Sigmoid colon (tissue), 4 donors: ENCODE data around the gene RNF180.

Source experiments
- EP300 ChIP-seq, 4 donors: sonication (generic); formaldehyde crosslinking; IDR thresholded peaks; one replicate each; pipeline ENCODE4 v1.6.1; 2017; ENCODE audit warnings: antibody characterized with exemption in 4 of 4
- POLR2A ChIP-seq, 2 donors: fragments of 450-650 bp; IDR thresholded peaks; one replicate each; pipeline ENCODE4 v1.6.1; 2016; ENCODE audit warnings: antibody characterized with exemption in 2 of 2, mild to moderate bottlenecking in 2 of 2, moderate library complexity in 2 of 2
- POLR2AphosphoS5 ChIP-seq, 4 donors: sonication (generic); formaldehyde crosslinking; IDR thresholded peaks; one replicate each; pipeline ENCODE4 v1.6.1; 2017; ENCODE audit warnings: antibody characterized with exemption in 4 of 4
- TF ChIP-seq, protein P1 (sequence below), 4 experiments: fragments of 450-650 bp in 3 of 4; fragments of 200-600 bp in 1 of 4; IDR thresholded peaks; one replicate each; pipeline ENCODE4 v1.5.1; 2016 to 2019; ENCODE audit warnings: antibody characterized with exemption in 4 of 4, mild to moderate bottlenecking in 3 of 4, moderate library complexity in 2 of 4

DNA sequence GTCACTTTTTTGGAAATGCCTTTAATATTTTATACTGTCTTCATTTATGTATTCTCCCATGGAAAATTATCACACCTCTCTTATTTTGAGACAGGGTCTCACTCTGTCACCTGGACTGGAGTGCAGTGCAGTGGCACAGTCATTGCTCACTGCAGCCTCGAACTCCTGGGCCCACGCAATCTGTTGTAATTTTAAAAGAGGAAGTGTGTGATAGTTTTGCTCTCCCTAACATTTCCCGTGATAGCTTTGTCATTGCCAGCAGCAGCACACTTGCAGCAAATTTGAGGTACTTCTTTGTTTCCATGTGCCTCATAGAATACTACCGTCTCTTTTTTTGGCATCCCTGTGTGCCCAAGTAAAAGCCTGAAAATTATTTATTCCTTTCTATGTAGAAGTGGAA, 103.5 kb downstream of the RNF180 start:
- TF ChIP-seq, protein P1, sequence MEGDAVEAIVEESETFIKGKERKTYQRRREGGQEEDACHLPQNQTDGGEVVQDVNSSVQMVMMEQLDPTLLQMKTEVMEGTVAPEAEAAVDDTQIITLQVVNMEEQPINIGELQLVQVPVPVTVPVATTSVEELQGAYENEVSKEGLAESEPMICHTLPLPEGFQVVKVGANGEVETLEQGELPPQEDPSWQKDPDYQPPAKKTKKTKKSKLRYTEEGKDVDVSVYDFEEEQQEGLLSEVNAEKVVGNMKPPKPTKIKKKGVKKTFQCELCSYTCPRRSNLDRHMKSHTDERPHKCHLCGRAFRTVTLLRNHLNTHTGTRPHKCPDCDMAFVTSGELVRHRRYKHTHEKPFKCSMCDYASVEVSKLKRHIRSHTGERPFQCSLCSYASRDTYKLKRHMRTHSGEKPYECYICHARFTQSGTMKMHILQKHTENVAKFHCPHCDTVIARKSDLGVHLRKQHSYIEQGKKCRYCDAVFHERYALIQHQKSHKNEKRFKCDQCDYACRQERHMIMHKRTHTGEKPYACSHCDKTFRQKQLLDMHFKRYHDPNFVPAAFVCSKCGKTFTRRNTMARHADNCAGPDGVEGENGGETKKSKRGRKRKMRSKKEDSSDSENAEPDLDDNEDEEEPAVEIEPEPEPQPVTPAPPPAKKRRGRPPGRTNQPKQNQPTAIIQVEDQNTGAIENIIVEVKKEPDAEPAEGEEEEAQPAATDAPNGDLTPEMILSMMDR (IDR thresholded peaks at IDR 0.05): no peak
- TF ChIP-seq EP300 (IDR thresholded peaks at IDR 0.05) (no peak), POLR2AphosphoS5 (IDR thresholded peaks at IDR 0.05) (no peak), POLR2A (IDR thresholded peaks at IDR 0.05) (no peak)
